Retinal pigment epithelial cell (primary cell): Measurements from ENCODE around the gene KLHL29.

Experiments
- DNase-seq: peaks from one replicate; pipeline ENCODE4 v3.0.0-alpha.2; 2010; ENCODE audit warnings: low read depth
- H3K4me3 ChIP-seq: 2 replicates; pipeline ENCODE4 v1.5.1; 2011; ENCODE audit warnings: mild to moderate bottlenecking, low read length, control low read depth, moderate library complexity
- TF ChIP-seq, protein P1 (sequence below): conservative IDR thresholded peaks from 2 replicates; pipeline ENCODE4 v1.5.1; 2011; ENCODE audit warnings: low read depth, low read length, control low read depth, inconsistent platforms

KLHL29 gene

GRCh38 chr2:23521060-23521459, 136.1 kb downstream of the KLHL29 start:
- DNase-seq, result no peak
- no peak overlapping the region for H3K4me3 ChIP-seq
- TF ChIP-seq, protein P1, sequence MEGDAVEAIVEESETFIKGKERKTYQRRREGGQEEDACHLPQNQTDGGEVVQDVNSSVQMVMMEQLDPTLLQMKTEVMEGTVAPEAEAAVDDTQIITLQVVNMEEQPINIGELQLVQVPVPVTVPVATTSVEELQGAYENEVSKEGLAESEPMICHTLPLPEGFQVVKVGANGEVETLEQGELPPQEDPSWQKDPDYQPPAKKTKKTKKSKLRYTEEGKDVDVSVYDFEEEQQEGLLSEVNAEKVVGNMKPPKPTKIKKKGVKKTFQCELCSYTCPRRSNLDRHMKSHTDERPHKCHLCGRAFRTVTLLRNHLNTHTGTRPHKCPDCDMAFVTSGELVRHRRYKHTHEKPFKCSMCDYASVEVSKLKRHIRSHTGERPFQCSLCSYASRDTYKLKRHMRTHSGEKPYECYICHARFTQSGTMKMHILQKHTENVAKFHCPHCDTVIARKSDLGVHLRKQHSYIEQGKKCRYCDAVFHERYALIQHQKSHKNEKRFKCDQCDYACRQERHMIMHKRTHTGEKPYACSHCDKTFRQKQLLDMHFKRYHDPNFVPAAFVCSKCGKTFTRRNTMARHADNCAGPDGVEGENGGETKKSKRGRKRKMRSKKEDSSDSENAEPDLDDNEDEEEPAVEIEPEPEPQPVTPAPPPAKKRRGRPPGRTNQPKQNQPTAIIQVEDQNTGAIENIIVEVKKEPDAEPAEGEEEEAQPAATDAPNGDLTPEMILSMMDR, result no peak

DNA sequence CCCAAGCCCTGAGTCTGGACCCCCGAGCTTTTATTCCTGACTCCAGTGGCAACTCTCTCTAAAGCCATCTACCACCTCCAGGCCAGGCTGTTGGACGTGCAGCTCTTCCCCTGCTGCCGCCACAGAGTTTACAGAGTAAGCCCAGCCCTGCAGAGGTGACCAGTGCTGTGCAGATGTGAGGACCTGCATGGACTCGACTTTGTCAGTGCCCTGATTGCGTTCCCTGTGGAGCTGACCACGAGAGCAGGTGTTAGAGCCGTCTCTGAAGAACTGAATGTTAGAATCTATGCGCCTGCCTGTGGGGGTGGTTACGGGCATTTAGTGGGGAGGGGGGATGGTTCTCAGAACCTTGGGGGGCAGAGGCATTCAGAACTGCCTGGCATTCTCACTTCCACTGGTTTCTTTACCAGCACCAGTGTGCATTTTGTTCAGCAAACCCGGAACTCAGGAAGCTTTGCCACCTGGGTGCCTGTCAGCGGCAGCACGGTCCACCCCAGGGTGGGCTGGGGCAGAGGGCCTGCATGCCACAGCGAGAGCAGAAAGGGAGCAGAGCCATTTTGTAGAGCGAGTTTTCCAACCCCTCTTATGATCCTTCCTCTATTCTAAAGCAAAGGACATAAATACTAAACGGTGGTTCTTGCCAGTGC, 137.9 kb downstream of the KLHL29 start:
- TF ChIP-seq, protein P1, result no peak
- H3K4me3 ChIP-seq, result no peak overlapping the region
- DNase-seq, result no peak

DNA sequence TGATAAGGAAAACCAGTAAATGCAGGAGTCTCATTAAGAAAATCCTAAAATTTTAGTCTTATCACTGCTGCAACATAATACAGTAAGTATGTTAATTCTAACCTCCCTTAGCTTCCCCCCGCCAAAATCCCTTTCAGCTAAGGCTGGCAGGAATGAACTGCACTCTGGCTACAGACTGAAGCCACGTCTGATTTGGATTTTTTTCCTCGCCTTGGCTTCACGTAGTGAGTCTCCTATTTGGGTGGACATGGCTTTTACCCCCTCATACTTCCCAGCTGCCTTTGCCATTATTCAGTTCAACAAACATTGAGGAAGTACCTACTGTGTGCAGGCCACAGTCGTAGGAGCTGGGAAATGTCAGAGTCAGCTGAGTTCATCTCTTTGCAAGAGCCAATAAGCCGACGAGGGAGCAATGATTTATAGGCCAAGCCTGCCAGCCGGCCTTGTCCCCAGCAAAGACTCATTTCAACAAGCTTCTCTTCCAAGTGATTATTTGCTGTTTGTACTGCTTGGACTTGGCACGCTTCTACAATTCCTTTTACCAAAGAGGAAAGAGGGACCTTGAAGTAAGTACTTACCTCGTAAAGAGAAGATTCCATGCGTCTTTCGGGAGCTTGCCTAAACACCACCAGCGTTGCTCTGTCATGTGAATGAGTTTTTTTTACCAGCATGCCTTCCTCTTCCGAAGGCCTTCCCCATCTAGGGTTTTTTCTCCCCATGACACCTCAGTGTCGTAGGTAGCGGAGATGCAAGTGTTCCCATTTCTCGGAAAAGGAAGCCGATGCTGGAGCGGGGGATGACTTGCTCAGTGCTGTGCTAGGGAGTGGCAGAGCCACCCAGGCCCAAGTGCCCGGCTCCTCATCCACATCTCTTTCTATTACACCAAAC, 138.6 kb downstream of the KLHL29 start:
- no peak for DNase-seq

GRCh38 chr2:23524261-23524706, 139.3 kb downstream of the KLHL29 start:
- H3K4me3 ChIP-seq, result no peak overlapping the region
- DNase-seq, result no peak
- TF ChIP-seq, protein P1, result no peak

More for the DNA sequence above, 138.6 kb downstream of the KLHL29 start:
- H3K4me3 ChIP-seq, result no peak overlapping the region
- TF ChIP-seq, protein P1, result no peak

GRCh38 chr2:23525137-23525765, 140.3 kb downstream of the KLHL29 start:
- TF ChIP-seq, protein P1, result no peak
- H3K4me3 ChIP-seq, result no peak overlapping the region
- no peak for DNase-seq

DNA sequence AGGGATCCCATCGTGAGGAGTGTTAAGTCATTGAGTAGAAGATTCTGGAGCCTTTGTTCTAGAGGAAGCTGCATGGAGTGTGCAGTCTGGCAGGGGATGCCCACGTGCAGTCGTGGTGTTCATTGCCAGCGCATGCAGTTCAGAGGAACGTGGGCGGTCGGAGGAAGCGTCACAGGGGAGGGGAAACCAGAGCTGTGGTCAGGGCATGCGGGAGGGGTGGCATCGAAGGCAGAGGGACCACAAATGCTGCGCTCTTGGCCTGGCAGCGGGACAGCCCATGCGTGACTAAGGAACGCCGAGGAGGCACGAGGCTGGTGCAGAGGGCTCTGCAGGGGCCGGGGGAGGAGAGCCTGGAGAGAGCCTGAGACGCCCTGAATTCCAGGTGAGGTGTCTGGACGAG, 141.1 kb downstream of the KLHL29 start:
- TF ChIP-seq, protein P1, result no peak
- DNase-seq, result no peak
- no peak overlapping the region for H3K4me3 ChIP-seq
